ENCODE results near the gene PRR16.
"Not testable (repeated sequence)": the region's sequence is repeated elsewhere in the genome, so short reads cannot be mapped to it uniquely, and the experiment has no call there.

PRR16 gene

DNA sequence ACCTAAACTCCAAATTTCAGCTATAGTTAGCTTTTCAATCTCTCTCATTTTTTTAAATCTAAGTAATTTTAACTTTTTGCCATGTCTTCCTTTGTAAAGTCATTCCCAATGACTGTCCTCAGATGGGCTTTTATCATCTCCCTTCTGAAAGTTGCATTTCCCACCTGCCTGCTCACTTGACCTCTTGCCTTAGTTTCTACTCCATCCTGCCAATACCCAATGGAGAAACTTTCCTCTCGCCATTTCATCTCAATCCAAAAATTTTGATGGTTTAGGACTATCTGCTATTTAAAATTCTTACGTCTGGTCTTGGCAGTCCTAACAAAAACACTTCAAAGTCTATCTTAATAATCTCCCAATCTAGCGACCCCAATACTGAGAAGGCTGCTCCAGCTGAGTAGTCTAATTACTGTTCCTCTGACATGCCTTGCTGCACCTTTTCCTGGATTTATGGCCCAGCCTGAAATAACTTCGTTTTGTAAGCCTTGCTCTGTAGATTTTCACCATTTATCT is 231.3 kb downstream of the PRR16 start:
- no peak overlapping the region for H3K4me3 ChIP-seq (ENCODE audit: low read depth, low read length)
- TF ChIP-seq, protein P1, sequence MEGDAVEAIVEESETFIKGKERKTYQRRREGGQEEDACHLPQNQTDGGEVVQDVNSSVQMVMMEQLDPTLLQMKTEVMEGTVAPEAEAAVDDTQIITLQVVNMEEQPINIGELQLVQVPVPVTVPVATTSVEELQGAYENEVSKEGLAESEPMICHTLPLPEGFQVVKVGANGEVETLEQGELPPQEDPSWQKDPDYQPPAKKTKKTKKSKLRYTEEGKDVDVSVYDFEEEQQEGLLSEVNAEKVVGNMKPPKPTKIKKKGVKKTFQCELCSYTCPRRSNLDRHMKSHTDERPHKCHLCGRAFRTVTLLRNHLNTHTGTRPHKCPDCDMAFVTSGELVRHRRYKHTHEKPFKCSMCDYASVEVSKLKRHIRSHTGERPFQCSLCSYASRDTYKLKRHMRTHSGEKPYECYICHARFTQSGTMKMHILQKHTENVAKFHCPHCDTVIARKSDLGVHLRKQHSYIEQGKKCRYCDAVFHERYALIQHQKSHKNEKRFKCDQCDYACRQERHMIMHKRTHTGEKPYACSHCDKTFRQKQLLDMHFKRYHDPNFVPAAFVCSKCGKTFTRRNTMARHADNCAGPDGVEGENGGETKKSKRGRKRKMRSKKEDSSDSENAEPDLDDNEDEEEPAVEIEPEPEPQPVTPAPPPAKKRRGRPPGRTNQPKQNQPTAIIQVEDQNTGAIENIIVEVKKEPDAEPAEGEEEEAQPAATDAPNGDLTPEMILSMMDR (IDR thresholded peaks at IDR 0.05; ENCODE audit: insufficient read depth, low read depth, low read length, missing control alignments): no peak
- DNase-seq (ENCODE audit: low read depth): no peak

DNA sequence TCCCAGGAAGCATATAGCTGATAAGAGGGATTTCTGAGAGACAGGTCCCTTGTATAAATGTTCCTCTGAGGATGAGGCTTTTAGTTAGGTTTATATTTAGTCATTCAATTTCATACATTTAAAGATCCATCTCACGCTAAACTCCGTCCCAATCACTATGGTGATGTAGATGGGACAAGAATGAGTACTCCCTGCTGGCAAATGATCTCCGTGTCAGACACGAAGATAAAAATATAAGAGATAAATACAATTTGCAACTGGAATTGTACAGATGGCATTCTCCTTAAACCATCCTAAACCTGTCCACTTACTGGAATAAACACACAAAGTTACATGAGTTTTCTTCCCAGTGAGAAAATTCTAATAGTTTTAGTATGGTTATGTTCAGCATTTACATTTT is 233.0 kb downstream of the PRR16 start:
- DNase-seq (ENCODE audit: low read depth): no peak
- H3K4me3 ChIP-seq (ENCODE audit: low read depth, low read length): no peak overlapping the region
- TF ChIP-seq, protein P1 (IDR thresholded peaks at IDR 0.05; ENCODE audit: insufficient read depth, low read depth, low read length, missing control alignments): no peak

- H3K4me3 ChIP-seq (ENCODE audit: low read depth, low read length); DNase-seq (ENCODE audit: low read depth): not testable (repeated sequence)
Observed at GRCh38 chr5:120697670-120698327, 233.7 kb downstream of the PRR16 start.

GRCh38 chr5:120700653-120701052 is 236.6 kb downstream of the PRR16 start:
- not testable (repeated sequence) for H3K4me3 ChIP-seq (ENCODE audit: low read depth, low read length)

DNA sequence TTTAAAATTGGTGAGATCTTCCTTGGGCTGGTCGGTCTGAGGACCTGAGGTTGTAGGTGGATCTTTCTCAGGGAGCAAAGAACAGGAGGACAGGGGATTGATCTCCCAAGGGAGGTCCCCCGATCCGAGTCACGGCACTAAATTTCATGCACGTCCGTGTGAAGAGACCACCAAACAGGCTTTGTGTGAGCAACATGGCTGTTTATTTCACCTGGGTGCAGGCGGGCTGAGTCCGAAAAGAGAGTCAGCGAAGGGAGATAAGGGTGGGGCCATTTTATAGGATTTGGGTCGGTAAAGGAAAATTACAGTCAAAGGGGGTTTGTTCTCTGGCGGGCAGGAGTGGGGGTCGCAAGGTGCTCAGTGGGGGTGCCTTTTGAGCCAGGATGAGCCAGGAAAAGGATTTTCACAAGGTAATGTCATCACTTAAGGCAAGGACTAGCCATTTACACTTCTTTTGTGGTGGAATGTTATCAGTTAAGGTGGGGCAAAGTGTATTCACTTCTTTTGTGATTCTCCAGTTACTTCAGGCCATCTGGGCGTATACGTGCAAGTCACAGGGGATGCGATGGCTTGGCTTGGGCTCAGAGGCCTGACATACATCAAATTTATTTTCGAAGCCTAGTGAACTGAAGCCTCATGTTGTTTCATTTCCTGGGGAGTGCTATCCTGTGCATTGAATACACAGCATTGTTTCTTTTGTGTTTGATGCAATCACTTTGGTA is 238.9 kb downstream of the PRR16 start:
- not testable (repeated sequence) for DNase-seq (ENCODE audit: low read depth); H3K4me3 ChIP-seq (ENCODE audit: low read depth, low read length)

More at GRCh38 chr5:120700653-120701052, 236.6 kb downstream of the PRR16 start:
- not testable (repeated sequence) for DNase-seq (ENCODE audit: low read depth)

- DNase-seq (ENCODE audit: low read depth): no peak
- no peak overlapping the region for H3K4me3 ChIP-seq (ENCODE audit: low read depth, low read length)
- TF ChIP-seq, protein P1 (IDR thresholded peaks at IDR 0.05; ENCODE audit: insufficient read depth, low read depth, low read length, missing control alignments): no peak
Observed at GRCh38 chr5:120703918-120704587, 240.0 kb downstream of the PRR16 start.

DNA sequence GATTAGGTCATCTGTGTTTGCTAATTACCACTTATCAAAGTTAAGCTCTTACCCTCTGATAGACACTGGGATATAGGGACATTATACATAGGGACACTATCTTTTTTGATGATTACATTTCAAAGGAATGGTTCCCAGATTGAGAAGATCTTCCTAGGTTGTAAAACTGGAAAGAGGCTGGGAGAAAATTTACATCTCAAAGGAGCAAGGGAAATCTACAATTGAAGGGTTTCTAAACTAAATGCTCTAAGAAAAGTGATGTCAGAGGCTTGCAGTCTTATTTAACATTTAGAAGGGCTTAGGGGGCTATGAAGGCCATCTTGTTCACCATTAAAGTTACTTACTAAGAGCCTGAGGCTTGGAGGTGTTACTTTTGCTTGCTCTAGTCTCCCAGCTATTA is 242.8 kb downstream of the PRR16 start:
- TF ChIP-seq, protein P1 (IDR thresholded peaks at IDR 0.05; ENCODE audit: insufficient read depth, low read depth, low read length, missing control alignments): no peak
- DNase-seq (ENCODE audit: low read depth): no peak
- no peak overlapping the region for H3K4me3 ChIP-seq (ENCODE audit: low read depth, low read length)

GRCh38 chr5:120717381-120717780 is 253.3 kb downstream of the PRR16 start:
- TF ChIP-seq, protein P1 (IDR thresholded peaks at IDR 0.05; ENCODE audit: insufficient read depth, low read depth, low read length, missing control alignments): no peak
- no peak for DNase-seq (ENCODE audit: low read depth)
- no peak overlapping the region for H3K4me3 ChIP-seq (ENCODE audit: low read depth, low read length)

Measured in GM12865 (cell line).